ENCODE results near the gene SLC46A3.

DNA sequence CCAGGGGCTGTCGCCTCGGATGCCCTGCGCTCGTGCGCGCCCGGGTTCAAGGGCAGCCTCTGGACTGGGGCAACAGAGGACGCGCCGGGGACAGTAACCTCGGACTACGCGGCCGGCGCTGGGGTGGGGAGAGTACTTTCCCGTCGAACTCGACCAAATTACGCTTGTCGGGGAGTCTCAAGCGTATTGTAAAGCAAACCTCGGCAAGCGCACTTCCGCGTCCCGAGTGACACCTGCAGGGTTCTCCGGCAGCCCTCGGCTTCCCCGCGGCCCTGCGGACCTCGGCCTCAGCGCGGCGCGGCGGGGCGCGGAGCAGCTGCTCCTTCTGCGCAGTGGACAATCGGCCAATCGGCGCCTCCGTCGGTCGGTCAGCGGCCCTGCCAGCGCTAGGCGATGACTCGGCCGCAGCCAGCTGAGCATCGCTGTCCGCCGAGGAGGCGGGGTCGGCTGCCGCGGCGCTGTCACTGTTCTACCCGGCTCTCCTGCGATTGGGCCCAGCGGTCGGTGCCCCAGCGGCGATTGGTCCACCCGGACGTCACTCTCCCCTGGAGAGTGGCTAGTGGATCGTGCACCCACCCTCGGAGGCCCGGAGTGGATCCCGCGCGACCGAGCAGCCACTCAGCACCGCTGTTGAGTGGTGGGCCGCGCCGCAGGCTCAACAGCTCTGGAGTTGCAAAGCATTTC lies at the start of gene SLC46A3:
- TF ChIP-seq, protein P1, sequence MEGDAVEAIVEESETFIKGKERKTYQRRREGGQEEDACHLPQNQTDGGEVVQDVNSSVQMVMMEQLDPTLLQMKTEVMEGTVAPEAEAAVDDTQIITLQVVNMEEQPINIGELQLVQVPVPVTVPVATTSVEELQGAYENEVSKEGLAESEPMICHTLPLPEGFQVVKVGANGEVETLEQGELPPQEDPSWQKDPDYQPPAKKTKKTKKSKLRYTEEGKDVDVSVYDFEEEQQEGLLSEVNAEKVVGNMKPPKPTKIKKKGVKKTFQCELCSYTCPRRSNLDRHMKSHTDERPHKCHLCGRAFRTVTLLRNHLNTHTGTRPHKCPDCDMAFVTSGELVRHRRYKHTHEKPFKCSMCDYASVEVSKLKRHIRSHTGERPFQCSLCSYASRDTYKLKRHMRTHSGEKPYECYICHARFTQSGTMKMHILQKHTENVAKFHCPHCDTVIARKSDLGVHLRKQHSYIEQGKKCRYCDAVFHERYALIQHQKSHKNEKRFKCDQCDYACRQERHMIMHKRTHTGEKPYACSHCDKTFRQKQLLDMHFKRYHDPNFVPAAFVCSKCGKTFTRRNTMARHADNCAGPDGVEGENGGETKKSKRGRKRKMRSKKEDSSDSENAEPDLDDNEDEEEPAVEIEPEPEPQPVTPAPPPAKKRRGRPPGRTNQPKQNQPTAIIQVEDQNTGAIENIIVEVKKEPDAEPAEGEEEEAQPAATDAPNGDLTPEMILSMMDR (IDR thresholded peaks at IDR 0.05; ENCODE audit: low read depth, low read length): no peak; the same call in 1 of the 2 replicates
- TF ChIP-seq EZH2phosphoT487 (IDR thresholded peaks at IDR 0.05; ENCODE audit: low read depth): no peak
